HL-60 (cell line): Measurements from ENCODE around the gene WARS2.

ENCODE experiments used
- DNase-seq, 2 experiments: peaks; one replicate each; pipeline ENCODE4 v3.0.0-alpha.2; 2010 to 2020; ENCODE audit warnings: low read depth in 1 of 2, low spot score in 1 of 2
- H3K27ac ChIP-seq: fragments of 250-450 bp; sonication (Bioruptor Pico); replicated peaks from 2 replicates; pipeline ENCODE4 v1.5.1; 2020; ENCODE audit warnings: mild to moderate bottlenecking, moderate library complexity
- H3K27me3 ChIP-seq: fragments of 250-450 bp; sonication (Bioruptor Pico); 2 replicates; pipeline ENCODE4 v1.5.1; 2021; ENCODE audit warnings: mild to moderate bottlenecking, moderate library complexity; ENCODE audit not compliant: insufficient read depth, poor library complexity, severe bottlenecking
- H3K4me3 ChIP-seq: replicated peaks from 2 replicates; pipeline ENCODE4 v1.5.1; 2011; ENCODE audit warnings: mild to moderate bottlenecking, control low read depth, low read length; ENCODE audit not compliant: insufficient read depth
- CTCF ChIP-seq: IDR thresholded peaks from one replicate; pipeline ENCODE4 v1.5.1; 2011; ENCODE audit warnings: low read length, control low read depth, inconsistent platforms; ENCODE audit not compliant: insufficient read depth
- GABPA ChIP-seq: IDR thresholded peaks from 2 replicates; pipeline ENCODE4 v1.6.1; 2012; ENCODE audit warnings: low read depth
- POLR2AphosphoS5 ChIP-seq: IDR thresholded peaks from 2 replicates; pipeline ENCODE4 v1.6.1; 2012; ENCODE audit warnings: low read depth
- REST ChIP-seq: IDR thresholded peaks from 2 replicates; pipeline ENCODE4 v1.6.1; 2012; ENCODE audit warnings: low read depth; ENCODE audit not compliant: insufficient replicate concordance
- SPI1 ChIP-seq: IDR thresholded peaks from 2 replicates; pipeline ENCODE4 v1.6.1; 2012; ENCODE audit warnings: low read depth, mild to moderate bottlenecking, borderline replicate concordance

WARS2 gene

GRCh38 chr1:119101563-119101962 lies 38.9 kb downstream of the WARS2 start:
- no peaks in the 10 kb centered on the region for H3K27me3 ChIP-seq
- TF ChIP-seq POLR2AphosphoS5 (no peak), CTCF (no peak), GABPA (no peak), REST (no peak), SPI1 (no peak)
- no peak overlapping the region for H3K4me3 ChIP-seq
- no peak overlapping the region for H3K27ac ChIP-seq
- no peak for DNase-seq

- Histone ChIP-seq H3K27ac (no peak overlapping the region), H3K4me3 (no peak overlapping the region), H3K27me3 (no peaks in the 10 kb centered on the region)
- no peak for TF ChIP-seq GABPA
- no peak for TF ChIP-seq REST
- no peak for TF ChIP-seq POLR2AphosphoS5
- no peak for TF ChIP-seq CTCF
- TF ChIP-seq SPI1, result no peak
- DNase-seq, result no peak
Measured at GRCh38 chr1:119099775-119100174, 40.7 kb downstream of the WARS2 start.

GRCh38 chr1:119097380-119097779 lies 43.1 kb downstream of the WARS2 start:
- Histone ChIP-seq H3K4me3 (no peak overlapping the region), H3K27ac (no peak overlapping the region), H3K27me3 (no peaks in the 10 kb centered on the region)
- TF ChIP-seq REST (no peak), POLR2AphosphoS5 (no peak), GABPA (no peak), SPI1 (no peak), CTCF (no peak)
- DNase-seq, result no peak
